ENCODE data around the gene ZBTB25. TPM values are rescaled to one million over a fixed set of nuclear protein-coding genes. Genes with fewer than 3 reads are reported as not detected.
"Not testable (repeated sequence)": the region's sequence is repeated elsewhere in the genome, so short reads cannot be mapped to it uniquely, and the experiment has no call there.

ZBTB25 gene
- polyA plus RNA-seq (ENCODE audit: insufficient read length), result 8.8 TPM

GRCh38 chr14:64503434-64504309 is at the start of gene ZBTB25:
Gene ZBTB25, minus strand, starts transcription at chr14:64503838. Its CDS starts 13,305 bp downstream, at chr14:64490533.
- peak; percentile 78 for DNase-seq (ENCODE audit: low read depth)

GRCh38 chr14:64550621-64551333 is 47.1 kb upstream of the ZBTB25 start:
- no peak for DNase-seq (ENCODE audit: low read depth)

- no peak for DNase-seq (ENCODE audit: low read depth)
Measured at GRCh38 chr14:64549791-64550620, 46.4 kb upstream of the ZBTB25 start, which contains the start of gene PPP1R36. Gene PPP1R36, plus strand, starts transcription at chr14:64549961. Its CDS starts 37 bp downstream, at chr14:64549998.

GRCh38 chr14:64549016-64549415 is 45.4 kb upstream of the ZBTB25 start:
- no peak for DNase-seq (ENCODE audit: low read depth)

- DNase-seq (ENCODE audit: low read depth), result no peak
Measured at GRCh38 chr14:64544607-64545312, 41.1 kb upstream of the ZBTB25 start.

- DNase-seq (ENCODE audit: low read depth), result no peak
Measured at GRCh38 chr14:64542836-64543201, 39.2 kb upstream of the ZBTB25 start.

- no peak for DNase-seq (ENCODE audit: low read depth)
Measured at GRCh38 chr14:64541972-64542835, 38.6 kb upstream of the ZBTB25 start.

- no peak for DNase-seq (ENCODE audit: low read depth)
Measured at GRCh38 chr14:64541261-64541971, 37.8 kb upstream of the ZBTB25 start.

- peak; percentile 91 for DNase-seq (ENCODE audit: low read depth)
Measured at GRCh38 chr14:64540208-64541202, 36.9 kb upstream of the ZBTB25 start, which contains the start of gene HSPA2. Gene HSPA2, plus strand, starts transcription at chr14:64540741. Its CDS starts 109 bp downstream, at chr14:64540850.

GRCh38 chr14:64536488-64537245 is 33.0 kb upstream of the ZBTB25 start:
- DNase-seq (ENCODE audit: low read depth), result no peak

- no peak for DNase-seq (ENCODE audit: low read depth)
Measured at GRCh38 chr14:64531567-64531966, 27.9 kb upstream of the ZBTB25 start.

GRCh38 chr14:64525354-64525753 is 21.7 kb upstream of the ZBTB25 start:
- no peak for DNase-seq (ENCODE audit: low read depth)

- DNase-seq (ENCODE audit: low read depth), result no peak
Measured at GRCh38 chr14:64522591-64523355, 19.1 kb upstream of the ZBTB25 start.

- DNase-seq (ENCODE audit: low read depth), result no peak
Measured at GRCh38 chr14:64520699-64521098, 17.1 kb upstream of the ZBTB25 start.

GRCh38 chr14:64518229-64518628 is 14.6 kb upstream of the ZBTB25 start:
- no peak for DNase-seq (ENCODE audit: low read depth)

GRCh38 chr14:64517667-64518066 is 14.0 kb upstream of the ZBTB25 start:
- DNase-seq (ENCODE audit: low read depth), result not testable (repeated sequence)

GRCh38 chr14:64516969-64517368 is 13.3 kb upstream of the ZBTB25 start:
- DNase-seq (ENCODE audit: low read depth), result no peak
